ENCODE measurements around the gene NGB. TPM values are rescaled to one million over a fixed set of nuclear protein-coding genes. Genes with fewer than 3 reads are reported as not detected.
"Not testable (repeated sequence)": the region's sequence is repeated elsewhere in the genome, so short reads cannot be mapped to it uniquely, and the experiment has no call there.

Gene NGB, protein sequence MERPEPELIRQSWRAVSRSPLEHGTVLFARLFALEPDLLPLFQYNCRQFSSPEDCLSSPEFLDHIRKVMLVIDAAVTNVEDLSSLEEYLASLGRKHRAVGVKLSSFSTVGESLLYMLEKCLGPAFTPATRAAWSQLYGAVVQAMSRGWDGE
- total RNA-seq (10 to 100 TPM in 1 of 9 donors, 1 to 10 TPM in 2, under 1 TPM in 2, not detected in 4; 0.17 to 13.0 (median 1.0) TPM), polyA plus RNA-seq (10 to 100 TPM in 2 of 3 donors, 1 to 10 TPM in 1; 6.3 to 15.4 (median 10.3) TPM)
- long read RNA-seq, donor 1 = 0 reads
- long read RNA-seq, donor 2 = 0 reads
- long read RNA-seq, donor 3 = 0 reads
- long read RNA-seq, donor 4 = 0 reads
- long read RNA-seq, donor 5 = 0 reads
- long read RNA-seq, donor 6, partial matches to known transcripts = 0 of 2 reads
- long read RNA-seq, donor 6, other reads (novel, unspliced or antisense) = 2 of 2 reads
- long read RNA-seq, donor 7 = 0 reads
- long read RNA-seq, donor 8 = 0 reads
- long read RNA-seq, donor 9 = 0 reads
- long read RNA-seq, donor 10, partial matches to known transcripts = 0 of 1 reads
- long read RNA-seq, donor 10, other reads (novel, unspliced or antisense) = 0 of 1 reads

DNA sequence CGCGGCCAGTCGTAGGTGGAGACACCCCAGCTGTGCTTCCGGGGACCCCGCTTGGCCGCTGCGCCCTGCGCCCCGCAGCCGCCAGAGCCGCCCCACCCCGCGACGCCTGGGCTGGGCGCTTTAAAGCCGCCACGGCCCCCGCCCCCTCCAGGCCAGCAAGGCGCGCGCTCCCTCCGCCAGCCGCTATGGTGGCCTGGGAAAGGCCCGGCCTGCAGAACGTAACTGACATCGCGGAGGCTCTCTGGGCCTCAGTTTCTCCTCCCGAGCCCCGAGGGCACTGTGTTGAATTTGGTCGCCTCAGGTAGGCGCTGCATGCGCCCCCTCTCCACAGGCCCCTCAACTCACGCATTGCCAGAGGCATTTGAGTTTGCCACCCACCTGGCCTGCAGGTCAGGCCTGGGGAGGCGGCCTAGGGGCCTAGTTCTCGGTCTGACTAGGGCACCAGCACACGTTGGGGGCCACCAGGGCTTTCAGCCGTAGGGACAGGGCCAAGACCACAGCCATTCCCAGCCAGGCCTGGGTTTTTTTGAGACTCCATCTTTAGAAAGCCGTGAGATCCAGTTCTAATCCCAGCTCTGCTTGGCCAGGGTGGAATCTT, at the start of gene NGB:
Gene NGB, minus strand, starts transcription at position 94 of the 598 bp plus-strand sequence. CDS start 269 bp downstream, outside the sequence.
- 16 to 79% (median 26%) methylated on average over 7 to 38 of the region's 38 CpGs for WGBS, 4 donors
- H3K9me3 ChIP-seq (replicated peaks in 1 of 3) = no peaks in the 10 kb centered on the region
- H3K27ac ChIP-seq = no peak within 1 kb of the TSS
- H3K4me1 ChIP-seq (replicated peaks in 1 of 2) = no peaks in the 10 kb centered on the region
- H3K36me3 ChIP-seq (replicated peaks in 1 of 2) = no peaks in the 10 kb centered on the region
- intact Hi-C loops (cut with DNase I) = no loop called here
- TF ChIP-seq, protein P1, sequence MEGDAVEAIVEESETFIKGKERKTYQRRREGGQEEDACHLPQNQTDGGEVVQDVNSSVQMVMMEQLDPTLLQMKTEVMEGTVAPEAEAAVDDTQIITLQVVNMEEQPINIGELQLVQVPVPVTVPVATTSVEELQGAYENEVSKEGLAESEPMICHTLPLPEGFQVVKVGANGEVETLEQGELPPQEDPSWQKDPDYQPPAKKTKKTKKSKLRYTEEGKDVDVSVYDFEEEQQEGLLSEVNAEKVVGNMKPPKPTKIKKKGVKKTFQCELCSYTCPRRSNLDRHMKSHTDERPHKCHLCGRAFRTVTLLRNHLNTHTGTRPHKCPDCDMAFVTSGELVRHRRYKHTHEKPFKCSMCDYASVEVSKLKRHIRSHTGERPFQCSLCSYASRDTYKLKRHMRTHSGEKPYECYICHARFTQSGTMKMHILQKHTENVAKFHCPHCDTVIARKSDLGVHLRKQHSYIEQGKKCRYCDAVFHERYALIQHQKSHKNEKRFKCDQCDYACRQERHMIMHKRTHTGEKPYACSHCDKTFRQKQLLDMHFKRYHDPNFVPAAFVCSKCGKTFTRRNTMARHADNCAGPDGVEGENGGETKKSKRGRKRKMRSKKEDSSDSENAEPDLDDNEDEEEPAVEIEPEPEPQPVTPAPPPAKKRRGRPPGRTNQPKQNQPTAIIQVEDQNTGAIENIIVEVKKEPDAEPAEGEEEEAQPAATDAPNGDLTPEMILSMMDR (IDR thresholded peaks at IDR 0.05) = no peak
- TF ChIP-seq POLR2A (IDR thresholded peaks at IDR 0.05) = no peak
- peaks cover 19% of the 10 kb centered on the region for H3K27me3 ChIP-seq
- no peak for DNase-seq
- H3K4me3 ChIP-seq = no peak within 1 kb of the TSS

DNA sequence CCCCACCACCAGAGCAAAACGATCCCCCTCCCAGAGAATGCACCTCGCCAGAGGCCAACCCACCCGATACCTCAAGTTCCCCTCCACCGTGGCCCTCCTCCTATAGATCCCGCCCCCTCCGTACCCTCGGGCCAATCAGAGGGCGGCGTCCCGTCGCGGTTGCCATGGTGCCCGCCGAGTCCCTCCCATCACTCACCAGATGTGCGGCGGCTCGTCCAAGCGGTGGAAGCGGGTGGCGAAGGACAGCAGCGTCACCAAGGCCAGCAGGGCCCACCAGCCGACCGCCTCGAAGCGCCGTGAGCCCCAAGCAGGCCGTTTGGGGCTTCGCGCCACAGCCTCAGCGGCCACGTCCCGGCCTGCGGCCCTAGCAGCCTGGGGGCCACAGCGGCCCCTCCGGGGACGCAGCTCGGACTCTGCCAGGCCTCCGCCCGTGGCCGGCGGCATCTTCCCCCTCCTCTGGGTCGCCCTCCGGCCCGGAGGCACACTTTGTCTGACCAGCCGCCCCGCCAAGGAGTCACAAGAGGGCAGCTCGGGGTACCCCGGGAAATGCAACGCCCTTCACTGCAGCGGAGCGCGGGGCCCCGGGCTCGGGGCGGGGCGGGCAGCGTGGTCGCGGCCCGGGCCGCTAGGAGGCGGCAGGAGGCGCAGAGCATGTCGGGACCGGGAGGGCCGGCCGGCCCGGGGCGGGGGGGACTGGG, 49.4 kb upstream of the NGB start, which contains the start of gene POMT2:
Gene POMT2, minus strand, starts transcription at position 646 of the 698 bp plus-strand sequence. Its CDS starts 202 bp downstream, at position 444.
- TF ChIP-seq, protein P1 (IDR thresholded peaks at IDR 0.05) = peak in 5 of 6 experiments; percentile 31 to 74 (median 53)
- TF ChIP-seq POLR2A (IDR thresholded peaks at IDR 0.05) = peak; percentile 72 to 81
- H3K36me3 ChIP-seq (replicated peaks in 1 of 2) = no peaks in the 10 kb centered on the region
- intact Hi-C loops (cut with DNase I) = loop anchor here in 1 of 2 donors (10.0 kb wide), 1 partner anchor 54 kb away; the partner anchor contains the start of genes SAMD15 and TMED8
- no peaks in the 10 kb centered on the region for H3K9me3 ChIP-seq (replicated peaks in 1 of 3)
- WGBS, 4 donors = 0 to 1% (median 0%) methylated on average over 12 to 69 of the region's 69 CpGs
- H3K27me3 ChIP-seq = no peaks in the 10 kb centered on the region
- H3K4me1 ChIP-seq (replicated peaks in 1 of 2) = peaks cover 12 to 40% of the 10 kb centered on the region in 2 donors
- peak within 1 kb of the TSS; percentile 72 to 95 (median 86) for H3K4me3 ChIP-seq
- peak; percentile 95 to 98 (median 96) for DNase-seq
- H3K27ac ChIP-seq = peak within 1 kb of the TSS; percentile 96 to 99 (median 99)

DNA sequence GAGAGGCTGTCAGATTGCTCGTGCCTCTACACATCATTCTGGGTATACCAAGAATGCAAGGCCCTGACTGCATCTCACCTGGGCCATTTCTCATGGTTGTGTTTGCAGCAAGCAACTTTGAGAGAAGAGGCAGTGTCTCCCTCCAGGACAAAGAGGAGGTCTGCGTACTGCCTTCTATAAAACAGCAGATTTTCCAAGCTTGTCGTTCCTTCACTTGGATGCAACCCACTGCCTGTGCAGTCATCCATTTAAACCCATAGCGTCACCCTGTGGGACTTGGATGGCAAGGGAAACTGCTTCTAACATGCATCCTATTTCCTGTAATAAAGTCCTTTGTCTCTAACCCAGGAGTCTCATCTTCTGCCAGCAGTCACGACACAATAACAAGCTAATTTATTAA, 48.4 kb upstream of the NGB start:
- H3K27me3 ChIP-seq = no peaks in the 10 kb centered on the region
- no peaks in the 10 kb centered on the region for H3K9me3 ChIP-seq (replicated peaks in 1 of 3)
- peaks cover 12 to 49% of the 10 kb centered on the region in 2 donors for H3K4me1 ChIP-seq (replicated peaks in 1 of 2)
- no peak for DNase-seq
- 37 to 45% (median 42%) methylated on average over 5 of the region's 5 CpGs for WGBS, 4 donors
- H3K36me3 ChIP-seq (replicated peaks in 1 of 2) = no peaks in the 10 kb centered on the region
- H3K27ac ChIP-seq = peak overlapping the region in 2 of 5 donors; percentile 99
- intact Hi-C loops (cut with DNase I) = loop anchor here (10.0 kb wide), 2 partner anchors 165 to 445 kb away; no protein-coding TSS in a partner anchor
- H3K4me3 ChIP-seq = peak overlapping the region in 1 of 4 donors; percentile 72
- no peak for TF ChIP-seq POLR2A (IDR thresholded peaks at IDR 0.05)
- TF ChIP-seq, protein P1 (IDR thresholded peaks at IDR 0.05) = no peak

DNA sequence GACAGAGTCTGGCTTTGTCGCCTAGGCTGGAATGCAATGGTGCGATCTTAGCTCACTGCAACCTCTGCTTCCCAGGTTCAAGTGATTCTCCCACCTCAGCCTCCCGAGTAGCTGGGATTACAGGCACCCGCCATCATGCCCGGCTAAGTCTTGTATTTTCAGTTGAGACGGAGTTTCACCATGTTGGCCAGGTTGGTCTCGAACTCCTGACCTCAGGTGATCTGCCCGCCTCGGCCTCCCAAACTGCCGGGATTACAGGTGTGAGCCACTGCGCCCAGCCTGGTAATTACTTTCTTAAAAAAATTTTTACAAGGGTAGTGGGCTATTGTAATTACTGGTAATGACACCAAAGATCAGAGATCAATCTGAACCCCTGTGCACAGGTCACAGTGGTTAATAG, 47.8 kb upstream of the NGB start:
- 91 to 96% (median 93%) methylated on average over 10 to 11 of the region's 11 CpGs for WGBS, 4 donors
- H3K27me3 ChIP-seq; H3K36me3 ChIP-seq (replicated peaks in 1 of 2); H3K9me3 ChIP-seq (replicated peaks in 1 of 3); DNase-seq; H3K4me3 ChIP-seq: not testable (repeated sequence)
- intact Hi-C loops (cut with DNase I) = loop anchor here (10.0 kb wide), 2 partner anchors 164 to 444 kb away; no protein-coding TSS in a partner anchor
- H3K4me1 ChIP-seq (replicated peaks in 1 of 2) = peaks cover 18 to 56% of the 10 kb centered on the region in 2 donors
- peak overlapping the region in 1 of 5 donors; percentile 57 for H3K27ac ChIP-seq
